Superior temporal gyrus (tissue), 1 donor: Measurements from ENCODE around the gene TBX15.

ENCODE experiments used
- DNase-seq: peaks from one replicate; pipeline ENCODE4 v3.0.0-alpha.2; 2016; ENCODE audit errors: extremely low spot score

TBX15 gene

GRCh38 chr1:118896416-118896815, 91.7 kb downstream of the TBX15 start:
- no peak for DNase-seq

- DNase-seq = no peak
These were observed 93.3 kb downstream of the TBX15 start for GRCh38 chr1:118894836-118895235.

GRCh38 chr1:118890851-118891384, 97.2 kb downstream of the TBX15 start:
- DNase-seq = no peak

- DNase-seq = no peak
These were observed 103.2 kb downstream of the TBX15 start for GRCh38 chr1:118884946-118885345.

- no peak for DNase-seq
These were observed 106.4 kb downstream of the TBX15 start for GRCh38 chr1:118881751-118882150.

GRCh38 chr1:118878661-118879060, 109.5 kb downstream of the TBX15 start:
- no peak for DNase-seq

GRCh38 chr1:118877668-118878396, 110.3 kb downstream of the TBX15 start:
- DNase-seq = no peak

GRCh38 chr1:118871582-118872171, 116.5 kb downstream of the TBX15 start:
- DNase-seq = no peak

GRCh38 chr1:118868387-118868786, 119.8 kb downstream of the TBX15 start:
- DNase-seq = no peak

- no peak for DNase-seq
These were observed 121.8 kb downstream of the TBX15 start for GRCh38 chr1:118866330-118866729.

GRCh38 chr1:118863688-118864087, 124.5 kb downstream of the TBX15 start:
- DNase-seq = no peak

GRCh38 chr1:118862755-118863154, 125.4 kb downstream of the TBX15 start:
- DNase-seq = no peak

GRCh38 chr1:118861216-118861615, 126.9 kb downstream of the TBX15 start:
- no peak for DNase-seq

GRCh38 chr1:118859999-118860398, 128.1 kb downstream of the TBX15 start:
- no peak for DNase-seq

GRCh38 chr1:118846443-118846842, 141.7 kb downstream of the TBX15 start:
- no peak for DNase-seq

GRCh38 chr1:118842452-118843201, 145.5 kb downstream of the TBX15 start:
- no peak for DNase-seq

GRCh38 chr1:118841521-118841920, 146.6 kb downstream of the TBX15 start:
- no peak for DNase-seq
